HepG2 (cell line): ENCODE data around the gene LPIN3. TPM values are rescaled to one million over a fixed set of nuclear protein-coding genes. Genes with fewer than 3 reads are reported as not detected.

Experiments used
- ATAD3A ChIP-seq: sonication (generic); formaldehyde crosslinking; IDR thresholded peaks from 2 replicates; pipeline ENCODE4 v1.4.0; 2020; ENCODE audit warnings: missing genetic modification reagents
- BCL6 ChIP-seq: IDR thresholded peaks from 2 replicates; pipeline ENCODE4 v1.6.1; 2016; ENCODE audit warnings: missing genetic modification reagents, missing compliant biosample characterization
- CHCHD3 ChIP-seq: sonication (generic); formaldehyde crosslinking; IDR thresholded peaks from 2 replicates; pipeline ENCODE4 v1.8.0; 2022; ENCODE audit warnings: mild to moderate bottlenecking, missing genetic modification reagents, moderate library complexity
- HNF4A ChIP-seq: sonication (generic); formaldehyde crosslinking; IDR thresholded peaks from 2 replicates; pipeline ENCODE4 v1.4.0; 2020; ENCODE audit warnings: missing genetic modification reagents
- HOXA5 ChIP-seq: sonication (generic); formaldehyde crosslinking; IDR thresholded peaks from 2 replicates; pipeline ENCODE4 v1.4.0; 2020; ENCODE audit warnings: missing genetic modification reagents
- KLF6 ChIP-seq: IDR thresholded peaks from 2 replicates; pipeline ENCODE4 v1.8.0; 2016; ENCODE audit warnings: missing biosample characterization, missing genetic modification reagents
- NFATC3 ChIP-seq: sonication (generic); formaldehyde crosslinking; IDR thresholded peaks from 2 replicates; pipeline ENCODE4 v1.5.1; 2020; ENCODE audit warnings: mild to moderate bottlenecking, missing genetic modification reagents
- NR1H2 ChIP-seq: sonication (generic); formaldehyde crosslinking; IDR thresholded peaks from 2 replicates; pipeline ENCODE4 v1.8.1; 2022; ENCODE audit warnings: low read depth, missing genetic modification reagents, borderline replicate concordance
- RBM22 ChIP-seq: fragments of 200-400 bp; formaldehyde crosslinking; optimal IDR thresholded peaks from 2 replicates; pipeline ENCODE3; 2017; ENCODE audit warnings: mild to moderate bottlenecking, low read length, moderate library complexity
- YY1 ChIP-seq: IDR thresholded peaks from 2 replicates; pipeline ENCODE4 v1.6.1; 2011; ENCODE audit warnings: low read length, low read depth, moderate library complexity, mild to moderate bottlenecking; ENCODE audit not compliant: insufficient read depth, insufficient replicate concordance
- ZNF282 ChIP-seq: fragments of 450-650 bp; IDR thresholded peaks from 2 replicates; pipeline ENCODE4 v1.6.1; 2018; ENCODE audit not compliant: partially characterized antibody
- ZNF430 ChIP-seq: sonication (generic); formaldehyde crosslinking; IDR thresholded peaks from 2 replicates; pipeline ENCODE4 v1.9.0; 2021; ENCODE audit warnings: mild to moderate bottlenecking, missing genetic modification reagents
- ZNF614 ChIP-seq: IDR thresholded peaks from 2 replicates; pipeline ENCODE4 v1.6.1; 2018; ENCODE audit warnings: missing biosample characterization, missing genetic modification reagents, inconsistent platforms, borderline replicate concordance
- ZNF841 ChIP-seq: sonication (generic); formaldehyde crosslinking; IDR thresholded peaks from 2 replicates; pipeline ENCODE4 v1.8.1; 2023; ENCODE audit warnings: missing genetic modification reagents, borderline replicate concordance
- polyA plus RNA-seq, 8 experiments: library from polyadenylated mRNA; depleted of rRNA in 3 of 8; stranded (reverse) in 7 of 8; unstranded in 1 of 8; fragments of >200 nt; fragmentation: Illumina TruSeq in 4 of 8; extraction: Trizol in 4 of 8; gene quantifications; 2 replicates each; pipeline versions ENCODE4 v1.2.1 to v1.2.3, GENCODE V29; 2011 to 2016; ENCODE audit warnings: low read depth in 4 of 8, missing spikeins in 1 of 8, mixed read lengths in 1 of 8; ENCODE audit not compliant: insufficient read depth in 1 of 8
- total RNA-seq, 5 experiments: library from RNA; depleted of rRNA; stranded (reverse); fragments of >200 nt; fragmentation: Illumina TruSeq; extraction: Trizol; gene quantifications; 2 replicates each; pipeline ENCODE4 v1.2.3, GENCODE V29; 2016; ENCODE audit warnings: low read depth in 1 of 5
- TF ChIP-seq, protein P1 (sequence below): IDR thresholded peaks from 2 replicates; pipeline ENCODE4 v1.6.1; 2016; ENCODE audit warnings: mild to moderate bottlenecking, missing biosample characterization, missing genetic modification reagents
- TF ChIP-seq, protein P2 (sequence below): sonication (generic); formaldehyde crosslinking; IDR thresholded peaks from 2 replicates; pipeline ENCODE4 v1.5.0; 2020; ENCODE audit warnings: missing genetic modification reagents
- TF ChIP-seq, protein P3 (sequence below): sonication (generic); formaldehyde crosslinking; IDR thresholded peaks from 2 replicates; pipeline ENCODE4 v1.4.0; 2020; ENCODE audit warnings: mild to moderate bottlenecking, missing genetic modification reagents
- TF ChIP-seq, protein P4 (sequence below): sonication (generic); formaldehyde crosslinking; IDR thresholded peaks from 2 replicates; pipeline ENCODE4 v1.4.0; 2020; ENCODE audit warnings: low read depth, mild to moderate bottlenecking, missing genetic modification reagents
- TF ChIP-seq, protein P5 (sequence below): sonication (generic); formaldehyde crosslinking; conservative IDR thresholded peaks from 2 replicates; pipeline ENCODE4 v1.5.0; 2020; ENCODE audit warnings: missing genetic modification reagents
- TF ChIP-seq, protein P6 (sequence below): sonication (generic); formaldehyde crosslinking; IDR thresholded peaks from 2 replicates; pipeline ENCODE4 v1.5.0; 2020; ENCODE audit warnings: mild to moderate bottlenecking, missing genetic modification reagents

LPIN3 gene
- total and polyA plus RNA-seq, 2 of the 13 experiments (the other 11 are each of a cell fraction or from before 2014, with no cell fraction given), result 14.2 to 28.6 TPM

DNA sequence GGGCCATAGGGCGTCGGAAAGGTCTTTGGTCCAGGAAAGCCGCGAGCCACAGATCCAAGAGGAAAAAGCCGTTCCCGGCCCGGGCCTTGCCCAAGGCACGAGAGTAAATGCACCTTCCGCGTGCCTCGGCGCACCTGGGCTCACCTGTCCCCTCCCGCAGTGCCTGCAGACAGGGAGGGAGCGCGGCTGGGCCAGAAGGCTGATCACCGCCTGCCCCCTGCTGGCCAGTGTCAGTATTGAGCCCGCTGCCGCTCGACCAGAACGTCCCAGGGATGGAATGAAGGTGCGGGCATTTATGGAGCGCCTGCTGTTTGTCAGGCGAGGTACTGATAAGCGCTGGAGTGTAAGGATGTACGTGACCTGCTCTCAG, 679 bp upstream of the LPIN3 start (continued):
- TF ChIP-seq, protein P1, sequence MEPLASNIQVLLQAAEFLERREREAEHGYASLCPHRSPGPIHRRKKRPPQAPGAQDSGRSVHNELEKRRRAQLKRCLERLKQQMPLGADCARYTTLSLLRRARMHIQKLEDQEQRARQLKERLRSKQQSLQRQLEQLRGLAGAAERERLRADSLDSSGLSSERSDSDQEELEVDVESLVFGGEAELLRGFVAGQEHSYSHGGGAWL (CRISPR knock-in tag), result peak; percentile 50; the same call in 1 of the 2 replicates
- TF ChIP-seq ZNF614 (CRISPR knock-in tag), result peak; percentile 90; the same call in 1 of the 2 replicates
- no peak; the same call in 1 of the 2 replicates for TF ChIP-seq HNF4A (CRISPR knock-in tag)
- TF ChIP-seq, protein P2, sequence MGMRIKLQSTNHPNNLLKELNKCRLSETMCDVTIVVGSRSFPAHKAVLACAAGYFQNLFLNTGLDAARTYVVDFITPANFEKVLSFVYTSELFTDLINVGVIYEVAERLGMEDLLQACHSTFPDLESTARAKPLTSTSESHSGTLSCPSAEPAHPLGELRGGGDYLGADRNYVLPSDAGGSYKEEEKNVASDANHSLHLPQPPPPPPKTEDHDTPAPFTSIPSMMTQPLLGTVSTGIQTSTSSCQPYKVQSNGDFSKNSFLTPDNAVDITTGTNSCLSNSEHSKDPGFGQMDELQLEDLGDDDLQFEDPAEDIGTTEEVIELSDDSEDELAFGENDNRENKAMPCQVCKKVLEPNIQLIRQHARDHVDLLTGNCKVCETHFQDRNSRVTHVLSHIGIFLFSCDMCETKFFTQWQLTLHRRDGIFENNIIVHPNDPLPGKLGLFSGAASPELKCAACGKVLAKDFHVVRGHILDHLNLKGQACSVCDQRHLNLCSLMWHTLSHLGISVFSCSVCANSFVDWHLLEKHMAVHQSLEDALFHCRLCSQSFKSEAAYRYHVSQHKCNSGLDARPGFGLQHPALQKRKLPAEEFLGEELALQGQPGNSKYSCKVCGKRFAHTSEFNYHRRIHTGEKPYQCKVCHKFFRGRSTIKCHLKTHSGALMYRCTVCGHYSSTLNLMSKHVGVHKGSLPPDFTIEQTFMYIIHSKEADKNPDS (CRISPR knock-in tag), result no peak
- TF ChIP-seq, protein P3, sequence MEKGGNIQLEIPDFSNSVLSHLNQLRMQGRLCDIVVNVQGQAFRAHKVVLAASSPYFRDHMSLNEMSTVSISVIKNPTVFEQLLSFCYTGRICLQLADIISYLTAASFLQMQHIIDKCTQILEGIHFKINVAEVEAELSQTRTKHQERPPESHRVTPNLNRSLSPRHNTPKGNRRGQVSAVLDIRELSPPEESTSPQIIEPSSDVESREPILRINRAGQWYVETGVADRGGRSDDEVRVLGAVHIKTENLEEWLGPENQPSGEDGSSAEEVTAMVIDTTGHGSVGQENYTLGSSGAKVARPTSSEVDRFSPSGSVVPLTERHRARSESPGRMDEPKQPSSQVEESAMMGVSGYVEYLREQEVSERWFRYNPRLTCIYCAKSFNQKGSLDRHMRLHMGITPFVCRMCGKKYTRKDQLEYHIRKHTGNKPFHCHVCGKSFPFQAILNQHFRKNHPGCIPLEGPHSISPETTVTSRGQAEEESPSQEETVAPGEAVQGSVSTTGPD (CRISPR knock-in tag), result no peak
- TF ChIP-seq ATAD3A (CRISPR knock-in tag), result no peak
- no peak for TF ChIP-seq ZNF282
- no peak for TF ChIP-seq CHCHD3 (CRISPR knock-in tag)
- TF ChIP-seq HOXA5 (CRISPR knock-in tag), result peak; percentile 54; the same call in 1 of the 2 replicates
- no peak for TF ChIP-seq NR1H2
- TF ChIP-seq KLF6, result peak; percentile 71; the same call in 1 of the 2 replicates
- TF ChIP-seq, protein P4, sequence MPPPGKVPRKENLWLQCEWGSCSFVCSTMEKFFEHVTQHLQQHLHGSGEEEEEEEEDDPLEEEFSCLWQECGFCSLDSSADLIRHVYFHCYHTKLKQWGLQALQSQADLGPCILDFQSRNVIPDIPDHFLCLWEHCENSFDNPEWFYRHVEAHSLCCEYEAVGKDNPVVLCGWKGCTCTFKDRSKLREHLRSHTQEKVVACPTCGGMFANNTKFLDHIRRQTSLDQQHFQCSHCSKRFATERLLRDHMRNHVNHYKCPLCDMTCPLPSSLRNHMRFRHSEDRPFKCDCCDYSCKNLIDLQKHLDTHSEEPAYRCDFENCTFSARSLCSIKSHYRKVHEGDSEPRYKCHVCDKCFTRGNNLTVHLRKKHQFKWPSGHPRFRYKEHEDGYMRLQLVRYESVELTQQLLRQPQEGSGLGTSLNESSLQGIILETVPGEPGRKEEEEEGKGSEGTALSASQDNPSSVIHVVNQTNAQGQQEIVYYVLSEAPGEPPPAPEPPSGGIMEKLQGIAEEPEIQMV (CRISPR knock-in tag), result peak; percentile 88; the same call in 1 of the 2 replicates
- TF ChIP-seq NFATC3 (CRISPR knock-in tag), result peak; percentile 17; the same call in 1 of the 2 replicates
- TF ChIP-seq, protein P5, sequence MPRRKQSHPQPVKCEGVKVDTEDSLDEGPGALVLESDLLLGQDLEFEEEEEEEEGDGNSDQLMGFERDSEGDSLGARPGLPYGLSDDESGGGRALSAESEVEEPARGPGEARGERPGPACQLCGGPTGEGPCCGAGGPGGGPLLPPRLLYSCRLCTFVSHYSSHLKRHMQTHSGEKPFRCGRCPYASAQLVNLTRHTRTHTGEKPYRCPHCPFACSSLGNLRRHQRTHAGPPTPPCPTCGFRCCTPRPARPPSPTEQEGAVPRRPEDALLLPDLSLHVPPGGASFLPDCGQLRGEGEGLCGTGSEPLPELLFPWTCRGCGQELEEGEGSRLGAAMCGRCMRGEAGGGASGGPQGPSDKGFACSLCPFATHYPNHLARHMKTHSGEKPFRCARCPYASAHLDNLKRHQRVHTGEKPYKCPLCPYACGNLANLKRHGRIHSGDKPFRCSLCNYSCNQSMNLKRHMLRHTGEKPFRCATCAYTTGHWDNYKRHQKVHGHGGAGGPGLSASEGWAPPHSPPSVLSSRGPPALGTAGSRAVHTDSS (CRISPR knock-in tag), result no peak
- TF ChIP-seq, protein P6, sequence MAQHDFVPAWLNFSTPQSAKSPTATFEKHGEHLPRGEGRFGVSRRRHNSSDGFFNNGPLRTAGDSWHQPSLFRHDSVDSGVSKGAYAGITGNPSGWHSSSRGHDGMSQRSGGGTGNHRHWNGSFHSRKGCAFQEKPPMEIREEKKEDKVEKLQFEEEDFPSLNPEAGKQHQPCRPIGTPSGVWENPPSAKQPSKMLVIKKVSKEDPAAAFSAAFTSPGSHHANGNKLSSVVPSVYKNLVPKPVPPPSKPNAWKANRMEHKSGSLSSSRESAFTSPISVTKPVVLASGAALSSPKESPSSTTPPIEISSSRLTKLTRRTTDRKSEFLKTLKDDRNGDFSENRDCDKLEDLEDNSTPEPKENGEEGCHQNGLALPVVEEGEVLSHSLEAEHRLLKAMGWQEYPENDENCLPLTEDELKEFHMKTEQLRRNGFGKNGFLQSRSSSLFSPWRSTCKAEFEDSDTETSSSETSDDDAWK (CRISPR knock-in tag), result no peak
- TF ChIP-seq ZNF841 (CRISPR knock-in tag), result no peak
- TF ChIP-seq YY1, result peak; percentile 57
- peak; percentile 52; the same call in 1 of the 2 replicates for TF ChIP-seq BCL6 (CRISPR knock-in tag)
- peak; percentile 51; the same call in 1 of the 2 replicates for TF ChIP-seq ZNF430 (CRISPR knock-in tag)
- TF ChIP-seq RBM22, result no peak
